Naive thymus-derived CD4-positive, alpha-beta T cell (primary cell): ENCODE data around the gene PALLD. TPM values are rescaled to one million over a fixed set of nuclear protein-coding genes. Genes with fewer than 3 reads are reported as not detected.

Experiments
- ATAC-seq: fragments of 150-1000 bp; cut with Tn5 transposase; 2 replicates; pipeline ENCODE4 v1.10.0; 2021; ENCODE audit warnings: mild to moderate bottlenecking, moderate library complexity
- CTCF ChIA-PET: fragments of 350-600 bp; sonication (Branson Sonifier 250); formaldehyde crosslinking; loops from one replicate; lab custom pipeline; 2021; ENCODE audit warnings: antibody characterized with exemption; lab: Charles Lee
- POLR2A ChIA-PET: fragments of 350-600 bp; sonication (Branson Sonifier 250); formaldehyde crosslinking; loops from one replicate; lab custom pipeline; 2021; ENCODE audit warnings: antibody characterized with exemption, inconsistent platforms; lab: Charles Lee
- DNase-seq, 9 donors: peaks; one replicate each; pipeline versions ENCODE4 v3.0.0 to v3.0.0-alpha.2; 2020 to 2022; ENCODE audit warnings: mixed read lengths in 1 of 9
- H3K27ac ChIP-seq: one replicate; pipeline ENCODE4 v1.7.0; 2013; ENCODE audit warnings: mild to moderate bottlenecking, low read depth, low read length, moderate library complexity
- H3K27me3 ChIP-seq, 2 donors: one replicate each; pipeline ENCODE4 v1.7.0; 2013; ENCODE audit warnings: low read length in 2 of 2, mild to moderate bottlenecking in 2 of 2, moderate library complexity in 2 of 2; ENCODE audit not compliant: control insufficient read depth in 2 of 2, insufficient read depth in 2 of 2
- H3K36me3 ChIP-seq, 3 experiments: 1 replicate in 2 of 3; 2 replicates in 1 of 3; pipeline ENCODE4 v1.7.0; 2013; ENCODE audit warnings: low read length in 3 of 3, mild to moderate bottlenecking in 3 of 3, moderate library complexity in 1 of 3; ENCODE audit not compliant: insufficient read depth in 3 of 3, control insufficient read depth in 2 of 3
- H3K4me1 ChIP-seq, 2 donors: one replicate each; pipeline ENCODE4 v1.7.0; 2013; ENCODE audit warnings: low read length in 2 of 2, mild to moderate bottlenecking in 2 of 2, moderate library complexity in 1 of 2; ENCODE audit not compliant: control insufficient read depth in 2 of 2, insufficient read depth in 2 of 2
- H3K4me3 ChIP-seq: 2 replicates; pipeline ENCODE4 v1.7.0; 2013; ENCODE audit warnings: mild to moderate bottlenecking, low read length
- H3K9me3 ChIP-seq, 3 experiments: 1 replicate in 2 of 3; 2 replicates in 1 of 3; pipeline ENCODE4 v1.7.0; 2013; ENCODE audit warnings: low read length in 3 of 3; ENCODE audit not compliant: control insufficient read depth in 2 of 3
- H3K27ac Mint-ChIP-seq, 9 donors: one replicate each; pipeline ENCODE4 v1.8.0; 2020 to 2022; ENCODE audit warnings: mixed read lengths in 9 of 9, mild to moderate bottlenecking in 8 of 9, moderate library complexity in 5 of 9, inconsistent platforms in 2 of 9
- H3K27me3 Mint-ChIP-seq, 5 donors: one replicate each; pipeline ENCODE4 v1.8.0; 2021 to 2022; ENCODE audit warnings: mixed read lengths in 5 of 5, mild to moderate bottlenecking in 1 of 5
- H3K36me3 Mint-ChIP-seq, 5 donors: one replicate each; pipeline ENCODE4 v1.8.0; 2020 to 2022; ENCODE audit warnings: mixed read lengths in 5 of 5, mild to moderate bottlenecking in 3 of 5, inconsistent platforms in 1 of 5
- H3K4me1 Mint-ChIP-seq, 7 donors: one replicate each; pipeline ENCODE4 v1.8.0; 2020 to 2022; ENCODE audit warnings: mixed read lengths in 7 of 7, mild to moderate bottlenecking in 3 of 7, inconsistent platforms in 1 of 7
- H3K4me3 Mint-ChIP-seq, 10 donors: one replicate each; pipeline ENCODE4 v1.8.0; 2020 to 2022; ENCODE audit warnings: mild to moderate bottlenecking in 10 of 10, mixed read lengths in 10 of 10, moderate library complexity in 6 of 10, inconsistent platforms in 2 of 10
- H3K9me3 Mint-ChIP-seq, 11 donors: one replicate each; pipeline ENCODE4 v1.8.0; 2020 to 2022; ENCODE audit warnings: mixed read lengths in 11 of 11, mild to moderate bottlenecking in 4 of 11, inconsistent platforms in 1 of 11, moderate library complexity in 1 of 11
- intact Hi-C, 2 donors: fragments of 100-400 bp; cut with micrococcal nuclease; formaldehyde crosslinking; loops; one replicate each; pipeline ENCODE4 v1.15.1; 2023
- polyA plus RNA-seq, 2 donors: library from polyadenylated mRNA; unstranded; fragments of 300-500 nt; fragmentation: Illumina TruSeq; gene quantifications; one replicate each; pipeline ENCODE4 v1.2.3, GENCODE V29; 2021
- total RNA-seq, 6 experiments: library from RNA in 5 of 6; stranded (reverse) in 5 of 6; gene quantifications; 1 replicate in 5 of 6; 2 replicates in 1 of 6; pipeline ENCODE4 v1.2.3 and lab custom pipeline; 2021 to 2026

PALLD gene
- total and polyA plus RNA-seq, 7 experiments from 2014 or later: 0.51 to 11.9 (median 0.76) TPM

DNA sequence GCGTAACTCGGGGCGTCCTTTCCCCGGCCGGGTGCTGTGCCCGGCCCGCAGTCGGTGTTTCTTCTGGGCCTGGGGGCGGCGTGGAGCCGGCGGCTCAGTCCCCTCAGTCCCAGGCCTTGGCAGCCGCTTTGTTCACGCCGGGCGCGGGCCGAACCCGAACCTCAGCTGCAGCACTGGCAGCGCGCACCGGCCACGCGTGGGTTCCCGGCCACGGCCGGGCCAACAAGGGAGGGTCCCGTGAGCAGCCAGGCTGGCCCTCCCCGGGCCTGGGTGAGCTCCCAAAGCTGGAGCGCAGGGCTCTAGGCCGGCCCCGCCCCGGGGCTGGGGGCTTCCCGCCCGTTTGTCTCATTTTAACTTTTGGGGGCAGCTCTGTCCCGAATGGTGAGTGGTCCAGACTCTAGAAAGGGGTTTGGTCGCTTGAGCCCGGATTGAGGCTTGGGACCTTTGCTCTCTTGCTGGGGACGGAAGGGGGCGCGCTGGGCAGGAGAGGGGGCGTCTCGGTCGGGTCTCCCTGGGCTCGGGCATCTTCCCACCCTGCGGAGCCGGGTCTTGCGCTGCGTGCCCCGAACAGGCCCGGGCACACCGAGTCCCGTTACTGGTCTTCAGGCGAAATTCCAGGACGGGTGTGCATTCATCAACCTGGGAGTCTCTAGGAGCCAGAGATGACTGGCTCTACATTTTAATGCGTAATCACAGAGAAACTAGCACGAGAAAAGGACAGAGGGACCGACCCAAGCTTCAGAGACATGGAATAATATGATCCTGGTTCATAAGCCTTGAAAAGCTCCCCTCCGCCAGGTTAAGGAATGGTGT lies 336.1 kb downstream of the PALLD start:
- H3K27me3 Mint-ChIP-seq: peaks cover 50 to 75% (median 68%) of the 10 kb centered on the region in 5 donors
- Histone ChIP-seq H3K4me3 (peak overlapping the region; percentile 45), H3K4me1 (peaks cover 0 to 5% of the 10 kb centered on the region in 2 donors), H3K27ac (no peak overlapping the region), H3K9me3 (no peaks in the 10 kb centered on the region), H3K27me3 (peaks cover 0 to 15% of the 10 kb centered on the region in 2 donors), H3K36me3 (no peaks in the 10 kb centered on the region)
- DNase-seq (peak in 2 of 9 donors; percentile 3 to 8), ATAC-seq (peak; percentile 20)
- H3K36me3 Mint-ChIP-seq: no peaks in the 10 kb centered on the region
- peaks cover 0 to 26% (median 13%) of the 10 kb centered on the region in 7 donors for H3K4me1 Mint-ChIP-seq
- peaks cover 0 to 3% (median 0%) of the 10 kb centered on the region in 11 donors for H3K9me3 Mint-ChIP-seq
- POLR2A ChIA-PET: no interaction called here
- intact Hi-C loops: loop anchor here (1.0 to 10.0 kb wide), 8 partner anchors 44 to 1194 kb away; partner anchors contain the start of genes CBR4 (in 1 of the 2), DDX60 (in 1 of the 2), MFAP3L (in 1 of the 2) and NEK1 (in 1 of the 2)
- H3K27ac Mint-ChIP-seq: no peak overlapping the region
- H3K4me3 Mint-ChIP-seq: peak overlapping the region; percentile 63 to 91 (median 82)
- CTCF ChIA-PET: no interaction called here

GRCh38 chr4:168833881-168834280 lies 337.0 kb downstream of the PALLD start:
- intact Hi-C loops: loop anchor here (5.0 to 10.0 kb wide), 7 partner anchors 43 to 1193 kb away; partner anchors contain the start of genes CBR4 (in 1 of the 2), MFAP3L (in 1 of the 2) and NEK1 (in 1 of the 2)
- Histone ChIP-seq H3K9me3 (no peaks in the 10 kb centered on the region), H3K4me1 (peaks cover 0 to 5% of the 10 kb centered on the region in 2 donors), H3K4me3 (no peak overlapping the region), H3K27ac (no peak overlapping the region), H3K27me3 (peaks cover 0 to 15% of the 10 kb centered on the region in 2 donors), H3K36me3 (no peaks in the 10 kb centered on the region)
- H3K9me3 Mint-ChIP-seq: peaks cover 0 to 6% (median 0%) of the 10 kb centered on the region in 11 donors
- DNase-seq: no peak
- ChIA-PET POLR2A (no interaction called here), CTCF (no interaction called here)
- no peak for ATAC-seq
- peaks cover 0 to 31% (median 13%) of the 10 kb centered on the region in 7 donors for H3K4me1 Mint-ChIP-seq
- H3K27me3 Mint-ChIP-seq: peaks cover 48 to 79% (median 72%) of the 10 kb centered on the region in 5 donors
- no peaks in the 10 kb centered on the region for H3K36me3 Mint-ChIP-seq
- peak overlapping the region in 7 of 10 donors; percentile 29 to 80 (median 66) for H3K4me3 Mint-ChIP-seq
- H3K27ac Mint-ChIP-seq: no peak overlapping the region

- Mint-ChIP-seq H3K36me3 (no peaks in the 10 kb centered on the region), H3K9me3 (peaks cover 0 to 6% (median 0%) of the 10 kb centered on the region in 11 donors), H3K27me3 (peaks cover 34 to 70% (median 56%) of the 10 kb centered on the region in 5 donors), H3K4me3 (no peak overlapping the region), H3K4me1 (peaks cover 0 to 41% (median 13%) of the 10 kb centered on the region in 7 donors), H3K27ac (no peak overlapping the region)
- Histone ChIP-seq H3K4me1 (peaks cover 0 to 5% of the 10 kb centered on the region in 2 donors), H3K4me3 (no peak overlapping the region), H3K27ac (no peak overlapping the region), H3K27me3 (peaks cover 0 to 15% of the 10 kb centered on the region in 2 donors), H3K9me3 (no peaks in the 10 kb centered on the region), H3K36me3 (no peaks in the 10 kb centered on the region)
- ATAC-seq: no peak
- no peak for DNase-seq
- CTCF ChIA-PET: no interaction called here
- intact Hi-C loops: loop anchor here in 1 of 2 donors (10.0 kb wide), 1 partner anchor 121 kb away; no protein-coding TSS in a partner anchor
- POLR2A ChIA-PET: no interaction called here
These were observed 339.1 kb downstream of the PALLD start for GRCh38 chr4:168835880-168836454.

- Histone ChIP-seq H3K27ac (no peak overlapping the region), H3K36me3 (no peaks in the 10 kb centered on the region), H3K9me3 (no peaks in the 10 kb centered on the region), H3K4me3 (no peak overlapping the region), H3K27me3 (peaks cover 0 to 15% of the 10 kb centered on the region in 2 donors), H3K4me1 (peaks cover 0 to 5% of the 10 kb centered on the region in 2 donors)
- H3K27me3 Mint-ChIP-seq: peaks cover 28 to 66% (median 52%) of the 10 kb centered on the region in 5 donors
- intact Hi-C loops: loop anchor here in 1 of 2 donors (10.0 kb wide), 1 partner anchor 122 kb away; no protein-coding TSS in a partner anchor
- DNase-seq (no peak), ATAC-seq (no peak)
- H3K4me1 Mint-ChIP-seq: peaks cover 0 to 43% (median 10%) of the 10 kb centered on the region in 7 donors
- H3K27ac Mint-ChIP-seq: no peak overlapping the region
- CTCF ChIA-PET: no interaction called here
- peaks cover 0 to 4% (median 0%) of the 10 kb centered on the region in 11 donors for H3K9me3 Mint-ChIP-seq
- no peak overlapping the region for H3K4me3 Mint-ChIP-seq
- no peaks in the 10 kb centered on the region for H3K36me3 Mint-ChIP-seq
- POLR2A ChIA-PET: no interaction called here
These were observed 339.6 kb downstream of the PALLD start for GRCh38 chr4:168836490-168836889.

- POLR2A ChIA-PET: no interaction called here
- H3K4me3 Mint-ChIP-seq: no peak overlapping the region
- peaks cover 0 to 49% (median 4%) of the 10 kb centered on the region in 7 donors for H3K4me1 Mint-ChIP-seq
- peaks cover 23 to 63% (median 53%) of the 10 kb centered on the region in 5 donors for H3K27me3 Mint-ChIP-seq
- ATAC-seq (no peak), DNase-seq (no peak)
- no peak overlapping the region for H3K4me3 ChIP-seq
- no peaks in the 10 kb centered on the region for H3K36me3 Mint-ChIP-seq
- H3K4me1 ChIP-seq: no peaks in the 10 kb centered on the region
- peaks cover 0 to 9% of the 10 kb centered on the region in 2 donors for H3K27me3 ChIP-seq
- no peaks in the 10 kb centered on the region for H3K36me3 ChIP-seq
- no peak overlapping the region for H3K27ac ChIP-seq
- intact Hi-C loops: loop anchor here in 1 of 2 donors (10.0 kb wide), 1 partner anchor 123 kb away; no protein-coding TSS in a partner anchor
- CTCF ChIA-PET: no interaction called here
- H3K9me3 ChIP-seq: no peaks in the 10 kb centered on the region
- peaks cover 0 to 3% (median 0%) of the 10 kb centered on the region in 11 donors for H3K9me3 Mint-ChIP-seq
- H3K27ac Mint-ChIP-seq: no peak overlapping the region
These were observed 341.1 kb downstream of the PALLD start for GRCh38 chr4:168837922-168838321.

DNA sequence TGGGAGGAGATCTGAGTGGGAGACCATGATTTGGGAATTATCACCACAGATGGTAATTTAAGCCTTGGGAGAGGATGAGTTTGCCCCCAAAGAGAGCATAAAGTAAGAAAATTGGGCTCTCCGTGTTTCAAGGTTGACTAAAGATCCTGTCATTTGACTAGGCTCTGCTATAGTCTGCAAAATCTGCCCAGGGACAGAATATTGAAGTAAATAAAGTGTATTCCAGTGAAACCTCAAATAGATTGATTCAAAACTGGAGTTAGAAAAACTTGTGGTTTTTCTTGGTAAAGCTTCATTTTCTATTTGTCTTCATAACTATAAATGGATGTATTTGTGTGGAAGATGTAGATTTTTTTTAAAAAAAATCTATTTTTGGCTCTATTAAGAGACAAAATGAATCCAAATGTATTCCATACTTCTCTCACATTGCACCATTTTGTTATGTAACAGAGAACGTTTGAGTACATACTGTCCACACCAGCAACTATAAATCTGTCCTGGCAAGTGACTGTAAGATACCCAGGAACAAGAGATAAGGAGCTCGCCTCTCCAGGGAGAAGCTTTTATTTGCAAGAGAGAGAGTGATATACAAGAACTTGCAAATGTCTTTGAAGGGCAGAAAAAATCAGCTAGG lies 343.0 kb downstream of the PALLD start:
- Mint-ChIP-seq H3K27ac (no peak overlapping the region), H3K27me3 (peaks cover 6 to 56% (median 49%) of the 10 kb centered on the region in 5 donors), H3K4me3 (no peak overlapping the region), H3K36me3 (no peaks in the 10 kb centered on the region), H3K4me1 (peaks cover 0 to 47% (median 0%) of the 10 kb centered on the region in 7 donors), H3K9me3 (peaks cover 0 to 3% (median 0%) of the 10 kb centered on the region in 11 donors)
- intact Hi-C loops: loop anchor here in 1 of 2 donors (10.0 kb wide), 1 partner anchor 125 kb away; no protein-coding TSS in a partner anchor
- Histone ChIP-seq H3K27ac (no peak overlapping the region), H3K27me3 (no peaks in the 10 kb centered on the region), H3K9me3 (no peaks in the 10 kb centered on the region), H3K4me1 (no peaks in the 10 kb centered on the region), H3K4me3 (no peak overlapping the region), H3K36me3 (no peaks in the 10 kb centered on the region)
- POLR2A ChIA-PET: no interaction called here
- ATAC-seq: no peak
- DNase-seq: no peak
- CTCF ChIA-PET: no interaction called here
